ENCODE data around the gene DUOXA2. TPM values are rescaled to one million over a fixed set of nuclear protein-coding genes. Genes with fewer than 3 reads are reported as not detected.

Gene DUOXA2
- total RNA-seq, 1 donor from 2014 or later: not detected

DNA sequence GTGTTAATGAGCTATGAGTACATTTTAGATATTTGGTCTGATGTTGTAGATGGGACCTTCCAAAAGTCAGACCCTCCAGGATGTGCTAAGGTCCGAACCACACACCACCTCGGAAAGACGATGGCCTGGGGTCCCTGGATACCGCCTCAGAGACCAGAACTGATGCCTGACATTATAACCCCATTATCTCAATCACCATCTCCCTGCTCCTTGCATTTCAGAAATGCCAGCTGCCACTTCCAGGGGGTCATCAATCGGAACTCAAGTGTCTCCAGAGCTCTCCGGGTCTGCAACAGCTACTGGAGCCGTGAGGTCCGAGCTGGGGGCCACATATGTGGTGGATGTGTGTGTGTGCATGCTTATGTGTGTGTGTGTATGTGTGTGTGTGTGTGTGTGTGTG is 23.6 kb downstream of the DUOXA2 start:
- FAIRE-seq (no peak), DNase-seq (ENCODE audit: low read depth) (no peak)
- no peaks in the 10 kb centered on the region for H3K27me3 ChIP-seq (ENCODE audit: control insufficient read depth, insufficient read depth, low read length)
- no peak overlapping the region for H3K4me3 ChIP-seq (ENCODE audit: low read depth, low read length)
- TF ChIP-seq, protein P1, sequence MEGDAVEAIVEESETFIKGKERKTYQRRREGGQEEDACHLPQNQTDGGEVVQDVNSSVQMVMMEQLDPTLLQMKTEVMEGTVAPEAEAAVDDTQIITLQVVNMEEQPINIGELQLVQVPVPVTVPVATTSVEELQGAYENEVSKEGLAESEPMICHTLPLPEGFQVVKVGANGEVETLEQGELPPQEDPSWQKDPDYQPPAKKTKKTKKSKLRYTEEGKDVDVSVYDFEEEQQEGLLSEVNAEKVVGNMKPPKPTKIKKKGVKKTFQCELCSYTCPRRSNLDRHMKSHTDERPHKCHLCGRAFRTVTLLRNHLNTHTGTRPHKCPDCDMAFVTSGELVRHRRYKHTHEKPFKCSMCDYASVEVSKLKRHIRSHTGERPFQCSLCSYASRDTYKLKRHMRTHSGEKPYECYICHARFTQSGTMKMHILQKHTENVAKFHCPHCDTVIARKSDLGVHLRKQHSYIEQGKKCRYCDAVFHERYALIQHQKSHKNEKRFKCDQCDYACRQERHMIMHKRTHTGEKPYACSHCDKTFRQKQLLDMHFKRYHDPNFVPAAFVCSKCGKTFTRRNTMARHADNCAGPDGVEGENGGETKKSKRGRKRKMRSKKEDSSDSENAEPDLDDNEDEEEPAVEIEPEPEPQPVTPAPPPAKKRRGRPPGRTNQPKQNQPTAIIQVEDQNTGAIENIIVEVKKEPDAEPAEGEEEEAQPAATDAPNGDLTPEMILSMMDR (IDR thresholded peaks at IDR 0.05; ENCODE audit: insufficient read depth, low read length, severe bottlenecking): no peak
- H3K36me3 ChIP-seq (ENCODE audit: control insufficient read depth, insufficient read depth, low read length): peaks cover 27% of the 10 kb centered on the region

GRCh38 chr15:45138814-45139765 is 25.0 kb downstream of the DUOXA2 start:
- DNase-seq (ENCODE audit: low read depth) (no peak), FAIRE-seq (no peak)
- no peak overlapping the region for H3K4me3 ChIP-seq (ENCODE audit: low read depth, low read length)
- H3K36me3 ChIP-seq (ENCODE audit: control insufficient read depth, insufficient read depth, low read length): peaks cover 36% of the 10 kb centered on the region
- TF ChIP-seq, protein P1 (IDR thresholded peaks at IDR 0.05; ENCODE audit: insufficient read depth, low read length, severe bottlenecking): no peak
- H3K27me3 ChIP-seq (ENCODE audit: control insufficient read depth, insufficient read depth, low read length): no peaks in the 10 kb centered on the region

GRCh38 chr15:45139770-45140169 is 25.6 kb downstream of the DUOXA2 start:
- Histone ChIP-seq H3K4me3 (ENCODE audit: low read depth, low read length) (no peak overlapping the region), H3K27me3 (ENCODE audit: control insufficient read depth, insufficient read depth, low read length) (no peaks in the 10 kb centered on the region), H3K36me3 (ENCODE audit: control insufficient read depth, insufficient read depth, low read length) (peaks cover 38% of the 10 kb centered on the region)
- FAIRE-seq (no peak), DNase-seq (ENCODE audit: low read depth) (no peak)
- TF ChIP-seq, protein P1 (IDR thresholded peaks at IDR 0.05; ENCODE audit: insufficient read depth, low read length, severe bottlenecking): no peak

GRCh38 chr15:45140557-45141250 is 26.6 kb downstream of the DUOXA2 start:
- FAIRE-seq: no peak
- Histone ChIP-seq H3K36me3 (ENCODE audit: control insufficient read depth, insufficient read depth, low read length) (peaks cover 44% of the 10 kb centered on the region), H3K27me3 (ENCODE audit: control insufficient read depth, insufficient read depth, low read length) (no peaks in the 10 kb centered on the region), H3K4me3 (ENCODE audit: low read depth, low read length) (no peak overlapping the region)
- DNase-seq (ENCODE audit: low read depth): no peak
- TF ChIP-seq, protein P1 (IDR thresholded peaks at IDR 0.05; ENCODE audit: insufficient read depth, low read length, severe bottlenecking): no peak

- TF ChIP-seq, protein P1 (IDR thresholded peaks at IDR 0.05; ENCODE audit: insufficient read depth, low read length, severe bottlenecking): no peak
- no peak for FAIRE-seq
- no peak overlapping the region for H3K4me3 ChIP-seq (ENCODE audit: low read depth, low read length)
- H3K27me3 ChIP-seq (ENCODE audit: control insufficient read depth, insufficient read depth, low read length): no peaks in the 10 kb centered on the region
- no peak for DNase-seq (ENCODE audit: low read depth)
- peaks cover 44% of the 10 kb centered on the region for H3K36me3 ChIP-seq (ENCODE audit: control insufficient read depth, insufficient read depth, low read length)
Observed at GRCh38 chr15:45141386-45141785, 27.3 kb downstream of the DUOXA2 start.

Data from bronchial epithelial cell (primary cell).